MM.1S (cell line): ENCODE measurements around the gene SCAMP1.
A peak's percentile ranks its signal among the peaks of the same experiment; 100 is the strongest.

Experiments
- DNase-seq: peaks from one replicate; pipeline ENCODE4 v3.0.0-alpha.2; 2015
- H2AFZ ChIP-seq: fragments of 300-600 bp; sonication (generic); 2 replicates; pipeline ENCODE4 v1.6.0; 2016; ENCODE audit warnings: antibody characterized with exemption, low read length
- H3F3A ChIP-seq: fragments of 300-600 bp; sonication (generic); 2 replicates; pipeline ENCODE4 v1.6.1; 2016; ENCODE audit warnings: mild to moderate bottlenecking, antibody characterized with exemption, low read length, moderate library complexity, mixed read lengths; ENCODE audit not compliant: insufficient read depth
- H3K27ac ChIP-seq: fragments of 300-600 bp; sonication (generic); 2 replicates; pipeline ENCODE4 v1.5.1; 2016; ENCODE audit warnings: mild to moderate bottlenecking, low read length
- H3K27me3 ChIP-seq: fragments of 300-600 bp; sonication (generic); replicated peaks from 2 replicates; pipeline ENCODE4 v1.6.0; 2016; ENCODE audit warnings: low read length; ENCODE audit not compliant: insufficient read depth
- H3K36me3 ChIP-seq: fragments of 300-600 bp; sonication (generic); replicated peaks from 2 replicates; pipeline ENCODE4 v1.6.1; 2016; ENCODE audit warnings: mild to moderate bottlenecking, low read length, mixed read lengths; ENCODE audit not compliant: insufficient read depth
- H3K4me1 ChIP-seq: fragments of 300-600 bp; sonication (generic); 2 replicates; pipeline ENCODE4 v1.6.1; 2016; ENCODE audit warnings: low read length, mixed read lengths
- H3K4me2 ChIP-seq: fragments of 300-600 bp; sonication (generic); 2 replicates; pipeline ENCODE4 v1.6.0; 2016; ENCODE audit warnings: low read depth, low read length
- H3K4me3 ChIP-seq: fragments of 300-600 bp; sonication (generic); 2 replicates; pipeline ENCODE4 v1.5.1; 2016; ENCODE audit warnings: low read length, mixed read lengths
- H3K79me2 ChIP-seq: fragments of 300-600 bp; sonication (generic); 2 replicates; pipeline ENCODE4 v1.6.1; 2016; ENCODE audit warnings: mixed run types, low read length, mixed read lengths
- H3K9ac ChIP-seq: fragments of 300-600 bp; sonication (generic); 2 replicates; pipeline ENCODE4 v1.6.1; 2016; ENCODE audit warnings: low read length, mixed read lengths
- H3K9me2 ChIP-seq: fragments of 300-600 bp; sonication (generic); replicated peaks from 2 replicates; pipeline ENCODE4 v1.6.1; 2016; ENCODE audit warnings: mild to moderate bottlenecking, low read length, mixed read lengths; ENCODE audit not compliant: insufficient read depth
- H3K9me3 ChIP-seq: fragments of 300-600 bp; sonication (generic); replicated peaks from 2 replicates; pipeline ENCODE4 v1.6.1; 2016; ENCODE audit warnings: mild to moderate bottlenecking, low read length, mixed read lengths; ENCODE audit not compliant: insufficient read depth
- H4K20me1 ChIP-seq: fragments of 300-600 bp; sonication (generic); 2 replicates; pipeline ENCODE4 v1.6.1; 2016; ENCODE audit warnings: mild to moderate bottlenecking, low read length, moderate library complexity, mixed read lengths; ENCODE audit not compliant: insufficient read depth
- CTCF ChIP-seq: fragments of 300-600 bp; sonication (generic); IDR thresholded peaks from 2 replicates; pipeline ENCODE4 v1.5.1; 2016; ENCODE audit warnings: antibody characterized with exemption, low read length, mixed read lengths
- EZH2 ChIP-seq: fragments of 300-600 bp; sonication (generic); optimal IDR thresholded peaks from 2 replicates; pipeline ENCODE3; 2017; ENCODE audit warnings: low read depth, mild to moderate bottlenecking, antibody characterized with exemption, low read length, mixed read lengths
- EZH2phosphoT487 ChIP-seq: fragments of 300-600 bp; sonication (generic); IDR thresholded peaks from 2 replicates; pipeline ENCODE4 v1.6.1; 2018; ENCODE audit warnings: antibody characterized with exemption, low read length

SCAMP1 gene

GRCh38 chr5:78497573-78498533 is 137.4 kb downstream of the SCAMP1 start:
- Histone ChIP-seq H3K4me2 (no peak overlapping the region), H3K9me3 (no peaks in the 10 kb centered on the region), H2AFZ (no peak overlapping the region), H4K20me1 (no peaks in the 10 kb centered on the region), H3K4me1 (peaks cover 17% of the 10 kb centered on the region), H3K4me3 (no peak overlapping the region), H3K9ac (no peak overlapping the region), H3K79me2 (no peaks in the 10 kb centered on the region), H3K36me3 (no peaks in the 10 kb centered on the region), H3K27ac (peak overlapping the region; percentile 5; the same call in 1 of the 2 replicates), H3F3A (no peaks in the 10 kb centered on the region), H3K27me3 (no peaks in the 10 kb centered on the region), H3K9me2 (no peaks in the 10 kb centered on the region)
- no peak for TF ChIP-seq EZH2phosphoT487
- TF ChIP-seq CTCF: no peak
- no peak for TF ChIP-seq EZH2
- DNase-seq: peak; percentile 36

GRCh38 chr5:78499485-78499884 is 139.1 kb downstream of the SCAMP1 start:
- DNase-seq: no peak

GRCh38 chr5:78500028-78500427 is 139.6 kb downstream of the SCAMP1 start:
- Histone ChIP-seq H3K4me1 (peaks cover 17% of the 10 kb centered on the region), H3K27ac (no peak overlapping the region)

More at GRCh38 chr5:78499485-78499884, 139.1 kb downstream of the SCAMP1 start:
- Histone ChIP-seq H3K79me2 (no peaks in the 10 kb centered on the region), H3F3A (no peaks in the 10 kb centered on the region), H4K20me1 (no peaks in the 10 kb centered on the region), H3K4me3 (no peak overlapping the region), H3K9me2 (no peaks in the 10 kb centered on the region), H2AFZ (no peak overlapping the region), H3K9ac (no peak overlapping the region), H3K36me3 (no peaks in the 10 kb centered on the region), H3K27ac (no peak overlapping the region), H3K4me2 (no peak overlapping the region), H3K27me3 (no peaks in the 10 kb centered on the region), H3K9me3 (no peaks in the 10 kb centered on the region), H3K4me1 (peaks cover 17% of the 10 kb centered on the region)
- TF ChIP-seq EZH2phosphoT487 (no peak), CTCF (no peak), EZH2 (no peak)

More at GRCh38 chr5:78500028-78500427, 139.6 kb downstream of the SCAMP1 start:
- TF ChIP-seq EZH2phosphoT487: no peak
- no peak for TF ChIP-seq EZH2
- no peak for TF ChIP-seq CTCF
- Histone ChIP-seq H3K9ac (no peak overlapping the region), H3K79me2 (no peaks in the 10 kb centered on the region), H3K9me2 (no peaks in the 10 kb centered on the region), H3K4me2 (no peak overlapping the region), H4K20me1 (no peaks in the 10 kb centered on the region), H3K9me3 (no peaks in the 10 kb centered on the region), H3K36me3 (no peaks in the 10 kb centered on the region), H3F3A (no peaks in the 10 kb centered on the region), H3K27me3 (no peaks in the 10 kb centered on the region), H2AFZ (no peak overlapping the region), H3K4me3 (no peak overlapping the region)
- DNase-seq: no peak
